MM.1S (cell line): ENCODE data around the gene RIC8A.

ENCODE experiments used
- DNase-seq: peaks from one replicate; pipeline ENCODE4 v3.0.0-alpha.2; 2015
- H2AFZ ChIP-seq: fragments of 300-600 bp; sonication (generic); 2 replicates; pipeline ENCODE4 v1.6.0; 2016; ENCODE audit warnings: antibody characterized with exemption, low read length
- H3F3A ChIP-seq: fragments of 300-600 bp; sonication (generic); 2 replicates; pipeline ENCODE4 v1.6.1; 2016; ENCODE audit warnings: mild to moderate bottlenecking, antibody characterized with exemption, low read length, moderate library complexity, mixed read lengths; ENCODE audit not compliant: insufficient read depth
- H3K27ac ChIP-seq: fragments of 300-600 bp; sonication (generic); 2 replicates; pipeline ENCODE4 v1.5.1; 2016; ENCODE audit warnings: mild to moderate bottlenecking, low read length
- H3K27me3 ChIP-seq: fragments of 300-600 bp; sonication (generic); replicated peaks from 2 replicates; pipeline ENCODE4 v1.6.0; 2016; ENCODE audit warnings: low read length; ENCODE audit not compliant: insufficient read depth
- H3K36me3 ChIP-seq: fragments of 300-600 bp; sonication (generic); replicated peaks from 2 replicates; pipeline ENCODE4 v1.6.1; 2016; ENCODE audit warnings: mild to moderate bottlenecking, low read length, mixed read lengths; ENCODE audit not compliant: insufficient read depth
- H3K4me1 ChIP-seq: fragments of 300-600 bp; sonication (generic); 2 replicates; pipeline ENCODE4 v1.6.1; 2016; ENCODE audit warnings: low read length, mixed read lengths
- H3K4me2 ChIP-seq: fragments of 300-600 bp; sonication (generic); 2 replicates; pipeline ENCODE4 v1.6.0; 2016; ENCODE audit warnings: low read depth, low read length
- H3K4me3 ChIP-seq: fragments of 300-600 bp; sonication (generic); 2 replicates; pipeline ENCODE4 v1.5.1; 2016; ENCODE audit warnings: low read length, mixed read lengths
- H3K79me2 ChIP-seq: fragments of 300-600 bp; sonication (generic); 2 replicates; pipeline ENCODE4 v1.6.1; 2016; ENCODE audit warnings: mixed run types, low read length, mixed read lengths
- H3K9ac ChIP-seq: fragments of 300-600 bp; sonication (generic); 2 replicates; pipeline ENCODE4 v1.6.1; 2016; ENCODE audit warnings: low read length, mixed read lengths
- H3K9me2 ChIP-seq: fragments of 300-600 bp; sonication (generic); replicated peaks from 2 replicates; pipeline ENCODE4 v1.6.1; 2016; ENCODE audit warnings: mild to moderate bottlenecking, low read length, mixed read lengths; ENCODE audit not compliant: insufficient read depth
- H3K9me3 ChIP-seq: fragments of 300-600 bp; sonication (generic); replicated peaks from 2 replicates; pipeline ENCODE4 v1.6.1; 2016; ENCODE audit warnings: mild to moderate bottlenecking, low read length, mixed read lengths; ENCODE audit not compliant: insufficient read depth
- H4K20me1 ChIP-seq: fragments of 300-600 bp; sonication (generic); 2 replicates; pipeline ENCODE4 v1.6.1; 2016; ENCODE audit warnings: mild to moderate bottlenecking, low read length, moderate library complexity, mixed read lengths; ENCODE audit not compliant: insufficient read depth
- CTCF ChIP-seq: fragments of 300-600 bp; sonication (generic); IDR thresholded peaks from 2 replicates; pipeline ENCODE4 v1.5.1; 2016; ENCODE audit warnings: antibody characterized with exemption, low read length, mixed read lengths
- EZH2 ChIP-seq: fragments of 300-600 bp; sonication (generic); optimal IDR thresholded peaks from 2 replicates; pipeline ENCODE3; 2017; ENCODE audit warnings: low read depth, mild to moderate bottlenecking, antibody characterized with exemption, low read length, mixed read lengths
- EZH2phosphoT487 ChIP-seq: fragments of 300-600 bp; sonication (generic); IDR thresholded peaks from 2 replicates; pipeline ENCODE4 v1.6.1; 2018; ENCODE audit warnings: antibody characterized with exemption, low read length

RIC8A gene

GRCh38 chr11:249062-249461 lies 41.6 kb downstream of the RIC8A start:
- TF ChIP-seq EZH2phosphoT487 (no peak), EZH2 (no peak), CTCF (no peak)
- no peak overlapping the region for H2AFZ ChIP-seq
- no peak overlapping the region for H3K9ac ChIP-seq
- no peak overlapping the region for H3K4me3 ChIP-seq
- DNase-seq = no peak
- H3K4me1 ChIP-seq = no peaks in the 10 kb centered on the region
- no peaks in the 10 kb centered on the region for H4K20me1 ChIP-seq
- H3K36me3 ChIP-seq = peaks cover 17% of the 10 kb centered on the region
- H3F3A ChIP-seq = no peaks in the 10 kb centered on the region; the same call in 1 of the 2 replicates
- no peaks in the 10 kb centered on the region for H3K9me3 ChIP-seq
- no peak overlapping the region for H3K4me2 ChIP-seq
- H3K27me3 ChIP-seq = no peaks in the 10 kb centered on the region
- peaks cover 4% of the 10 kb centered on the region; the same call in 1 of the 2 replicates for H3K79me2 ChIP-seq
- no peaks in the 10 kb centered on the region for H3K9me2 ChIP-seq
- H3K27ac ChIP-seq = no peak overlapping the region

GRCh38 chr11:250274-250673 lies 42.8 kb downstream of the RIC8A start:
- H3K36me3 ChIP-seq = peaks cover 12% of the 10 kb centered on the region; the same call in 1 of the 2 replicates

GRCh38 chr11:250740-251299 lies 43.3 kb downstream of the RIC8A start:
- peak; percentile 57 for DNase-seq

More at GRCh38 chr11:250274-250673, 42.8 kb downstream of the RIC8A start:
- no peaks in the 10 kb centered on the region for H4K20me1 ChIP-seq
- H3K9me2 ChIP-seq = no peaks in the 10 kb centered on the region
- no peaks in the 10 kb centered on the region for H3K9me3 ChIP-seq
- no peak overlapping the region for H2AFZ ChIP-seq
- TF ChIP-seq EZH2 = no peak
- TF ChIP-seq EZH2phosphoT487 = no peak
- no peak for TF ChIP-seq CTCF
- H3K4me3 ChIP-seq = no peak overlapping the region
- H3K27me3 ChIP-seq = no peaks in the 10 kb centered on the region
- H3K27ac ChIP-seq = no peak overlapping the region
- no peak overlapping the region for H3K9ac ChIP-seq
- DNase-seq = no peak
- no peaks in the 10 kb centered on the region for H3K79me2 ChIP-seq
- H3F3A ChIP-seq = no peaks in the 10 kb centered on the region; the same call in 1 of the 2 replicates
- H3K4me2 ChIP-seq = no peak overlapping the region
- no peaks in the 10 kb centered on the region for H3K4me1 ChIP-seq

More at GRCh38 chr11:250740-251299, 43.3 kb downstream of the RIC8A start:
- TF ChIP-seq EZH2phosphoT487 = no peak
- TF ChIP-seq CTCF = peak; percentile 55
- no peak for TF ChIP-seq EZH2
- Histone ChIP-seq H2AFZ (no peak overlapping the region), H3K9ac (no peak overlapping the region), H3K36me3 (peaks cover 12% of the 10 kb centered on the region; the same call in 1 of the 2 replicates), H3K27ac (no peak overlapping the region), H3K4me1 (no peaks in the 10 kb centered on the region), H3F3A (no peaks in the 10 kb centered on the region; the same call in 1 of the 2 replicates), H3K79me2 (no peaks in the 10 kb centered on the region), H3K9me2 (no peaks in the 10 kb centered on the region), H3K4me3 (no peak overlapping the region), H3K9me3 (no peaks in the 10 kb centered on the region), H3K27me3 (no peaks in the 10 kb centered on the region), H4K20me1 (no peaks in the 10 kb centered on the region), H3K4me2 (no peak overlapping the region)
